Suprapubic skin (tissue), 4 donors: ENCODE results near the gene AVL9.

ENCODE experiments used
- EP300 ChIP-seq: sonication (generic); formaldehyde crosslinking; IDR thresholded peaks from one replicate; pipeline ENCODE4 v1.6.1; 2017; ENCODE audit warnings: antibody characterized with exemption
- POLR2A ChIP-seq, 2 donors: fragments of 450-650 bp; IDR thresholded peaks; one replicate each; pipeline ENCODE4 v1.6.1; 2017; ENCODE audit warnings: antibody characterized with exemption in 2 of 2, mild to moderate bottlenecking in 2 of 2, moderate library complexity in 2 of 2
- POLR2AphosphoS5 ChIP-seq, 3 donors: sonication (generic); formaldehyde crosslinking; IDR thresholded peaks; one replicate each; pipeline ENCODE4 v1.6.1; 2017; ENCODE audit warnings: antibody characterized with exemption in 3 of 3
- TF ChIP-seq, protein P1 (sequence below), 2 donors: fragments of 200-600 bp in 1 of 2; fragments of 450-650 bp in 1 of 2; sonication (generic) in 1 of 2; IDR thresholded peaks; one replicate each; pipeline ENCODE4 v1.5.1; 2016 to 2019; ENCODE audit warnings: antibody characterized with exemption in 2 of 2, mild to moderate bottlenecking in 1 of 2, moderate library complexity in 1 of 2

DNA sequence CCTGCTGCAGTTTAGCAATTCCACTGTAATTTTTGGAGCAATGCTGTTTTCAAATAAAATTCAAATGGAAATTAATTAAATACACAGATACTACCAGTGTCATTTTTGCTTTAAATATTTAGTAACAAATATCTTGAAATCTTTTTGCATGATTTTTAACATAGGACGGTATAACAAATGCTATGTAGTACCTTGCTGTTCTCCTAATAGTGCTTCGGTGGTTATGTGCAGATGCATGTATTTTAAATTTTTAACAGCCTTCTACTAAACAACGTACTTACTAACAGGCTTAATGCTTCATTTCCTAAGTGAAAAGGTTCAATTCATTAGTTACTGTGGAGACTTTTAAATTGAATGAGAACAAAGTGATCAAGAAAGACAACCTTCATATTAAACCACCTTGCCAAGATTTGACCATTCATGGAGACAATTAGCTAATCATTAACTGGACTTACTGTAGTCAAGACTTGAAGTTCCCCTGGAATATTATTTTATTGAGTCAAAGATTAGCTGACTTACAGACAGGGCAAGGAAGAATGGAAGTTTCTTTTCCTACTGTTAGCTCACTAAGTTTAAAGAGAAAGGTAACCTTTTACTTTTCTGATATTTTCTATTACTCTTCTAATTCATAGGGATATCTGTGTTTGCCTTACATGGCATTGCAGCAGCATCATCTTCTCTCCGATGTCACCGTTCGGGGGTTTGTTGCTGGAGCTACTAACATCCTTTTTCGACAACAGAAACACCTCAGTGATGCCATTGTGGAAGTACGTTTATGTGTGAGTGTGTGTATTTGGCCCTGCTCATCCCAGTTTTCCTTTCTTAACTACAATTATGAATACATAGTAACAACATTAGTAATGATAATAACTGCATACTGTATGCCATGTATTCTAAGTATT is 74.3 kb downstream of the AVL9 start:
- TF ChIP-seq EP300, result no peak
- TF ChIP-seq, protein P1, sequence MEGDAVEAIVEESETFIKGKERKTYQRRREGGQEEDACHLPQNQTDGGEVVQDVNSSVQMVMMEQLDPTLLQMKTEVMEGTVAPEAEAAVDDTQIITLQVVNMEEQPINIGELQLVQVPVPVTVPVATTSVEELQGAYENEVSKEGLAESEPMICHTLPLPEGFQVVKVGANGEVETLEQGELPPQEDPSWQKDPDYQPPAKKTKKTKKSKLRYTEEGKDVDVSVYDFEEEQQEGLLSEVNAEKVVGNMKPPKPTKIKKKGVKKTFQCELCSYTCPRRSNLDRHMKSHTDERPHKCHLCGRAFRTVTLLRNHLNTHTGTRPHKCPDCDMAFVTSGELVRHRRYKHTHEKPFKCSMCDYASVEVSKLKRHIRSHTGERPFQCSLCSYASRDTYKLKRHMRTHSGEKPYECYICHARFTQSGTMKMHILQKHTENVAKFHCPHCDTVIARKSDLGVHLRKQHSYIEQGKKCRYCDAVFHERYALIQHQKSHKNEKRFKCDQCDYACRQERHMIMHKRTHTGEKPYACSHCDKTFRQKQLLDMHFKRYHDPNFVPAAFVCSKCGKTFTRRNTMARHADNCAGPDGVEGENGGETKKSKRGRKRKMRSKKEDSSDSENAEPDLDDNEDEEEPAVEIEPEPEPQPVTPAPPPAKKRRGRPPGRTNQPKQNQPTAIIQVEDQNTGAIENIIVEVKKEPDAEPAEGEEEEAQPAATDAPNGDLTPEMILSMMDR (IDR thresholded peaks at IDR 0.05), result no peak
- TF ChIP-seq POLR2AphosphoS5 (IDR thresholded peaks at IDR 0.05), result no peak
- TF ChIP-seq POLR2A (IDR thresholded peaks at IDR 0.05), result no peak
